OCI-M1 (cell line): ENCODE data around the gene RUFY4.

Experiments
- DNase-seq: peaks from one replicate; lab custom pipeline; 2025; lab: John Stamatoyannopoulos, UW

RUFY4 gene

GRCh38 chr2:218068721-218069334 is at the start of gene RUFY4:
TSS of gene RUFY4 (plus strand) at chr2:218069253. CDS start at chr2:218070606, 1,353 bp downstream.
- DNase-seq: peak; percentile 84

GRCh38 chr2:218019411-218020060 is 49.5 kb upstream of the RUFY4 start:
- no peak for DNase-seq

GRCh38 chr2:218020281-218020680 is 48.8 kb upstream of the RUFY4 start:
- DNase-seq: no peak

GRCh38 chr2:218020966-218021535 is 48.0 kb upstream of the RUFY4 start:
- DNase-seq: no peak

GRCh38 chr2:218021536-218022071 is 47.4 kb upstream of the RUFY4 start:
- no peak for DNase-seq

- DNase-seq: no peak
These were observed 46.8 kb upstream of the RUFY4 start for GRCh38 chr2:218022131-218022850.

- no peak for DNase-seq
These were observed 46.1 kb upstream of the RUFY4 start for GRCh38 chr2:218022851-218023530.

GRCh38 chr2:218023636-218024035 is 45.4 kb upstream of the RUFY4 start:
- no peak for DNase-seq

GRCh38 chr2:218024336-218024735 is 44.7 kb upstream of the RUFY4 start:
- no peak for DNase-seq

- DNase-seq: no peak
These were observed 44.2 kb upstream of the RUFY4 start for GRCh38 chr2:218024871-218025270.

- DNase-seq: no peak
These were observed 42.8 kb upstream of the RUFY4 start for GRCh38 chr2:218026244-218026643.

- no peak for DNase-seq
These were observed 42.2 kb upstream of the RUFY4 start for GRCh38 chr2:218026676-218027425.

- DNase-seq: no peak
These were observed 41.4 kb upstream of the RUFY4 start for GRCh38 chr2:218027426-218028188.

- no peak for DNase-seq
These were observed 40.9 kb upstream of the RUFY4 start for GRCh38 chr2:218028189-218028495.

GRCh38 chr2:218028562-218029348 is 40.3 kb upstream of the RUFY4 start:
- no peak for DNase-seq

- DNase-seq: no peak
These were observed 39.4 kb upstream of the RUFY4 start for GRCh38 chr2:218029366-218030360.

- DNase-seq: no peak
These were observed 38.5 kb upstream of the RUFY4 start for GRCh38 chr2:218030409-218031195.

GRCh38 chr2:218031261-218031660 is 37.8 kb upstream of the RUFY4 start:
- no peak for DNase-seq
